ENCODE measurements around the gene PRMT5. TPM values are rescaled to one million over a fixed set of nuclear protein-coding genes. Genes with fewer than 3 reads are reported as not detected.

The PRMT5 gene
- total and polyA plus RNA-seq, 8 donors, result 20.9 to 48.8 (median 37.1) TPM

DNA sequence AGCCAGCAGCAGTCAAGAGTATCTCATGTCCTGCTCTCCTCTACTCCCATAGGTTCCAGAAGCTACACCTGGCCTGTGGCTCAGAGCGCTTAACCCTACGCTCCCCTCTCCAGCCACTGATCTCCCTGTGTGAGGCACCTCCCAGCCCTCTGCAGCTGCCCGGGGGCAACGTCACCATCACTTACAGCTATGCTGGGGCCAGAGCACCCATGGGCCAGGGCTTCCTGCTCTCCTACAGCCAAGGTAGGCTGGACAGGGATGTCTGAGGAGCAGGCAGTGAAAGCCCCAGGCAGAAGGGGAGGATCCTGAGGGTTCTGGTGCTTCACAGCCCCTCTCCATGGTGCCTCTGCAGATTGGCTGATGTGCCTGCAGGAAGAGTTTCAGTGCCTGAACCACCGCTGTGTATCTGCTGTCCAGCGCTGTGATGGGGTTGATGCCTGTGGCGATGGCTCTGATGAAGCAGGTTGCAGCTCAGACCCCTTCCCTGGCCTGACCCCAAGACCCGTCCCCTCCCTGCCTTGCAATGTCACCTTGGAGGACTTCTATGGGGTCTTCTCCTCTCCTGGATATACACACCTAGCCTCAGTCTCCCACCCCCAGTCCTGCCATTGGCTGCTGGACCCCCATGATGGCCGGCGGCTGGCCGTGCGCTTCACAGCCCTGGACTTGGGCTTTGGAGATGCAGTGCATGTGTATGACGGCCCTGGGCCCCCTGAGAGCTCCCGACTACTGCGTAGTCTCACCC is 54.0 kb downstream of the PRMT5 start:
- 95 to 97% (median 97%) methylated on average over 7 to 15 of the region's 15 CpGs for WGBS, 5 donors
- Histone ChIP-seq H3K27ac (no peak overlapping the region), H3K27me3 (no peaks in the 10 kb centered on the region), H3K4me1 (peaks cover 21 to 55% (median 41%) of the 10 kb centered on the region in 4 donors), H3K4me3 (no peak overlapping the region), H3K9me3 (no peaks in the 10 kb centered on the region), H3K36me3 (peaks cover 51 to 72% (median 71%) of the 10 kb centered on the region in 4 donors)
- TF ChIP-seq, protein P1, sequence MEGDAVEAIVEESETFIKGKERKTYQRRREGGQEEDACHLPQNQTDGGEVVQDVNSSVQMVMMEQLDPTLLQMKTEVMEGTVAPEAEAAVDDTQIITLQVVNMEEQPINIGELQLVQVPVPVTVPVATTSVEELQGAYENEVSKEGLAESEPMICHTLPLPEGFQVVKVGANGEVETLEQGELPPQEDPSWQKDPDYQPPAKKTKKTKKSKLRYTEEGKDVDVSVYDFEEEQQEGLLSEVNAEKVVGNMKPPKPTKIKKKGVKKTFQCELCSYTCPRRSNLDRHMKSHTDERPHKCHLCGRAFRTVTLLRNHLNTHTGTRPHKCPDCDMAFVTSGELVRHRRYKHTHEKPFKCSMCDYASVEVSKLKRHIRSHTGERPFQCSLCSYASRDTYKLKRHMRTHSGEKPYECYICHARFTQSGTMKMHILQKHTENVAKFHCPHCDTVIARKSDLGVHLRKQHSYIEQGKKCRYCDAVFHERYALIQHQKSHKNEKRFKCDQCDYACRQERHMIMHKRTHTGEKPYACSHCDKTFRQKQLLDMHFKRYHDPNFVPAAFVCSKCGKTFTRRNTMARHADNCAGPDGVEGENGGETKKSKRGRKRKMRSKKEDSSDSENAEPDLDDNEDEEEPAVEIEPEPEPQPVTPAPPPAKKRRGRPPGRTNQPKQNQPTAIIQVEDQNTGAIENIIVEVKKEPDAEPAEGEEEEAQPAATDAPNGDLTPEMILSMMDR (IDR thresholded peaks at IDR 0.05), result no peak
- no peak for TF ChIP-seq EP300 (IDR thresholded peaks at IDR 0.05)
- no peak for TF ChIP-seq POLR2A (IDR thresholded peaks at IDR 0.05)
- no peak for TF ChIP-seq POLR2AphosphoS5 (IDR thresholded peaks at IDR 0.05)
- no peak for DNase-seq
- intact Hi-C loops (cut with DNase I; ENCODE audit: low total_unique reads), result no loop called here

DNA sequence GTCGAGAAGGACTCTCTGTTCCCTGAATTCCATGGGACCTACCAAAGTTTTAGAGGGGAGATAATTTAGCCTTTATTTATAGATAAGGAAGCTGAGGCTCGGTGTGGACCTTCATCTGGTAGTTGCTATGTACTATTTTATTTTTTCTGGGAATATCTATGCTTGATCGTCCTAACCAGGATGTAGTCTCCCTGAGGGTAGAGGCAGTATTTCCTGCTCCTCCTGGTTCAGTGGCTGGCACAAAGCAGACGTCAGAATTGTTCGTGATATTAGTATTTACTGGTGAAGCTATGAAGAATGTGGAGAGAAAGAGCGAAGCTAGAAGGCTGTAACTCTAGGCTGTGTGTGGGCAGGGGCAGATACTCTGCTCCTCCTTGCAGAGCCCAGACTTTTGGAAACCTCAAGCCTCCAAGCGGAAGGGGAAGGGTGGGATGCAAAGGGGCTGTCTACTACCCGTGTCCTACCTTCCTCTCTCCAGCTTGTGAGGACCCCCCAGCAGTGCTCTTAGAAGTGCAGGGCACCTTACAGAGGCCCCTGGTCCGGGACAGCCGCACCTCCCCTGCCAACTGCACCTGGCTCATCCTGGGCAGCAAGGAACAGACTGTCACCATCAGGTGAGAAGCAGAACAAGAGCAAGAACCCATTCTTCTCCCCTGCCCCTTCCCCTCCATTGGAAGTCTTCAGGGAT is 56.2 kb downstream of the PRMT5 start:
- intact Hi-C loops (cut with DNase I; ENCODE audit: low total_unique reads), result no loop called here
- peaks cover 25 to 66% (median 48%) of the 10 kb centered on the region in 4 donors for H3K4me1 ChIP-seq
- no peaks in the 10 kb centered on the region for H3K27me3 ChIP-seq
- H3K36me3 ChIP-seq, result peaks cover 40 to 50% (median 49%) of the 10 kb centered on the region in 4 donors
- no peaks in the 10 kb centered on the region for H3K9me3 ChIP-seq
- no peak for DNase-seq
- 33 to 39% (median 36%) methylated on average over 9 to 10 of the region's 10 CpGs for WGBS, 5 donors
- TF ChIP-seq, protein P1 (IDR thresholded peaks at IDR 0.05), result peak in 1 of 7 experiments; percentile 10
- no peak for TF ChIP-seq POLR2AphosphoS5 (IDR thresholded peaks at IDR 0.05)
- peak overlapping the region; percentile 94 to 100 (median 99) for H3K27ac ChIP-seq
- peak overlapping the region; percentile 70 to 99 (median 92) for H3K4me3 ChIP-seq

DNA sequence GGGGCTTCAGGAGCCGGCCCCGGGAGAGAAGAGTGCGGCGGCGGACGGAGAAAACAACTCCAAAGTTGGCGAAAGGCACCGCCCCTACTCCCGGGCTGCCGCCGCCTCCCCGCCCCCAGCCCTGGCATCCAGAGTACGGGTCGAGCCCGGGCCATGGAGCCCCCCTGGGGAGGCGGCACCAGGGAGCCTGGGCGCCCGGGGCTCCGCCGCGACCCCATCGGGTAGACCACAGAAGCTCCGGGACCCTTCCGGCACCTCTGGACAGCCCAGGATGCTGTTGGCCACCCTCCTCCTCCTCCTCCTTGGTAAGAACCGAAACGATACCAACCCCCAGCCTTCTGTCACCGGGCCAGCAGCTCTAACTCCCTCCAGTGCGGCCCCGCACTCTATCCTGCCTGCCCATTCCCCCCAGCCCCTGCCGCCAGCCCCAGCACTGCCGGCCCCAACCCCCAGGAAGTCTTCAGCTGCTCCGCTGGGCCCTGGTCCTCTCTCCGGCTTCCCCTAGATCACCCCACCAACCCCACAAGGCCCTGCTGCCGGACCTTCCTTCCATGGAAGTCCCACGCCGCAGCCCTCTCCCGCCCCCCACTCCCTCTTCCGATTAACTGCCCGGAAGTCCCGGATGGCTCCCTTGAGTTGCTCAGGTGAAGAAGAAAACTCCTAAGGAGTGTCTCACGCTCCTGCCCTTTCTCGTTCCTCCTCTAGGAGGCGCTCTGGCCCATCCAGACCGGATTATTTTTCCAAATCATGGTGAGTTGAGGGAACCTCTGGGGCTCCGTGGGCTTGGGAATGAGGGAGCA is 56.9 kb downstream of the PRMT5 start:
- intact Hi-C loops (cut with DNase I; ENCODE audit: low total_unique reads), result no loop called here
- H3K4me3 ChIP-seq, result peak overlapping the region; percentile 70 to 99 (median 92)
- no peaks in the 10 kb centered on the region for H3K27me3 ChIP-seq
- peaks cover 25 to 65% (median 48%) of the 10 kb centered on the region in 4 donors for H3K4me1 ChIP-seq
- WGBS, 5 donors, result 0 to 1% (median 0%) methylated on average over 26 to 45 of the region's 45 CpGs
- peak overlapping the region; percentile 94 to 100 (median 99) for H3K27ac ChIP-seq
- no peak for TF ChIP-seq POLR2A (IDR thresholded peaks at IDR 0.05)
- TF ChIP-seq, protein P1 (IDR thresholded peaks at IDR 0.05), result peak in 5 of 7 experiments; percentile 94 to 97 (median 95)
- TF ChIP-seq POLR2AphosphoS5 (IDR thresholded peaks at IDR 0.05), result peak in 2 of 3 donors; percentile 43 to 87
- no peak for TF ChIP-seq EP300 (IDR thresholded peaks at IDR 0.05)
- peak; percentile 90 to 95 for DNase-seq
- H3K36me3 ChIP-seq, result peaks cover 33 to 42% (median 42%) of the 10 kb centered on the region in 4 donors
- no peaks in the 10 kb centered on the region for H3K9me3 ChIP-seq
